NCI-H774 (cell line): ENCODE data around the gene GPX4.

Source experiments
- DNase-seq: peaks from one replicate; lab custom pipeline; 2025; lab: John Stamatoyannopoulos, UW

Gene GPX4

DNA sequence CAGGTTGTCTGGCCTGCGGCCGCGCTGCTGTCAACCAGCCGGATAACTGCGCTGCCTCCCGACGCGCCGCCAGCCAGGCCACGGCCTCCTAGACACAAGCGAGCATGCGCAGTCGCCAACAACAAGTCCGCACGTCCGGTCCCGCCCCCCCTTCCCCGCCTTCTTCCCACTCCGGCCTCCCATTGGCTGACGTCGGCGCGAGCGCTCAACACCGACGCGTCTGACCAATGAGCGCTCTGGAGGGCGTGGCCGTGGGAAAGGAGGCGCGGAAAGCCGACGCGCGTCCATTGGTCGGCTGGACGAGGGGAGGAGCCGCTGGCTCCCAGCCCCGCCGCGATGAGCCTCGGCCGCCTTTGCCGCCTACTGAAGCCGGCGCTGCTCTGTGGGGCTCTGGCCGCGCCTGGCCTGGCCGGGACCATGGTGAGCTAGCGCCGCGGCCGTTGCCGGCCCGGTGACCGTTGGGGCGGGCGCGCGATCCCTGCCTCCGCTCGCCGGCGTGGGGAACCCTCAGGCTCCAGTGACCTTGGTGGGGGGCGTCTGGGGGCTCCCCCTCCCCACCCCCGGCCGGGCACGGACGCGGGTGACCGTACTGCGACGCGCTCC lies at the start of gene GPX4:
Gene GPX4, plus strand, starts transcription at position 287 of the 603 bp plus-strand sequence. Its CDS starts 50 bp downstream, at position 337.
- DNase-seq: peak; percentile 99

- no peak for DNase-seq
These were observed 49.4 kb upstream of the GPX4 start for GRCh38 chr19:1054102-1055027.

DNA sequence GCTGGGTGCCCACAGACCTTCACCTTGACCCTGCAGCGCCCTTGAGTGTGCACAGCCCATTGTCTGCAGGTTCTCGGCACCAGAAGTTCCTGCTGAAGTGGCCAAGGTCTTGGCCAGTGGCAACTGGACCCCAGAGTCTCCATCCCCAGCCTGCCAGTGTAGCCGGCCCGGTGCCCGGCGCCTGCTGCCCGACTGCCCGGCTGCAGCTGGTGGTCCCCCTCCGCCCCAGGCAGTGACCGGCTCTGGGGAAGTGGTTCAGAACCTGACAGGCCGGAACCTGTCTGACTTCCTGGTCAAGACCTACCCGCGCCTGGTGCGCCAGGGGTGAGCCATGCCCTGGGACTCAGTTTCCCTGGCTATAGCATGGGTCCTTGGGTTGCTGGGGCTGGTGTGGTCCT lies 48.8 kb upstream of the GPX4 start:
- DNase-seq: no peak

- DNase-seq: no peak
These were observed 47.7 kb upstream of the GPX4 start for GRCh38 chr19:1055886-1056620.

- no peak for DNase-seq
These were observed 46.5 kb upstream of the GPX4 start for GRCh38 chr19:1057176-1057855.

- no peak for DNase-seq
These were observed 45.7 kb upstream of the GPX4 start for GRCh38 chr19:1058112-1058511.

GRCh38 chr19:1060689-1061088 lies 43.1 kb upstream of the GPX4 start:
- no peak for DNase-seq

GRCh38 chr19:1061987-1062386 lies 41.8 kb upstream of the GPX4 start:
- DNase-seq: no peak

- DNase-seq: no peak
These were observed 41.3 kb upstream of the GPX4 start for GRCh38 chr19:1062387-1063029.

GRCh38 chr19:1063030-1063908 lies 40.5 kb upstream of the GPX4 start:
- no peak for DNase-seq

- no peak for DNase-seq
These were observed 39.7 kb upstream of the GPX4 start for GRCh38 chr19:1063909-1064660.

GRCh38 chr19:1064661-1065605 lies 38.9 kb upstream of the GPX4 start:
- DNase-seq: no peak

GRCh38 chr19:1065606-1066109 lies 38.1 kb upstream of the GPX4 start:
- no peak for DNase-seq

DNA sequence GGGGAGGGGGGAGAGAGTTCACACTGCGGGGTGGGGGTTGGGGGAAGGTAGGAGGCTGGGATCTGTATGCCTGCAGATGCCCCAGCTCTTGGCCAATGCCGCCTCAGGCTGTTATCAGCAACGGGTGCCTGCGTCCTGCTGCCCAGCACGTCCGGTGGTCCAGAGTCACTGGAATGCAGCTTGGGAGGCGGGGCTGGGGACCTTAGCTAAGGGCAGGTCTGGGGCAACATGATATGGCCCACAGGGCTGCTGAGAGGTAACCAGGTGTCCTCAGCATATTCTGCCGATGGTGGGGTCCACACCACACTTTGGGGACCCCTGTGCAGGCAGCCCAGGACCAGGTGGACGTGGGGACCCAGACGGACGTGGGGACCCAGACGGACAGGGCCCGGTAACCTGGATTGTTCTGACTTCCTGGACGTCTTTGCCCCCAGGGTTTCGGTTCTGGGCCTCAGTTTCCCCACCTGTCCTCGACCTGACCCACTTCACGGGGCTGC lies 37.5 kb upstream of the GPX4 start:
- DNase-seq: no peak

GRCh38 chr19:1066748-1067340 lies 37.0 kb upstream of the GPX4 start, which contains the start of gene ARHGAP45:
TSS of gene ARHGAP45 (plus strand) at chr19:1067167. CDS start at chr19:1067406, 239 bp downstream.
- no peak for DNase-seq

GRCh38 chr19:1067341-1067957 lies 36.3 kb upstream of the GPX4 start:
- DNase-seq: no peak
